ENCODE measurements around the gene RABAC1.
"Not testable (repeated sequence)": the region's sequence is repeated elsewhere in the genome, so short reads cannot be mapped to it uniquely, and the experiment has no call there.

Gene RABAC1

GRCh38 chr19:41917676-41918075 lies 41.4 kb downstream of the RABAC1 start:
- no peak for DNase-seq (ENCODE audit: low read depth in 2 of 3, low spot score in 2 of 3)

GRCh38 chr19:41915776-41916414 lies 43.2 kb downstream of the RABAC1 start:
- DNase-seq (ENCODE audit: low read depth in 2 of 3, low spot score in 2 of 3), result no peak

GRCh38 chr19:41915021-41915775 lies 43.9 kb downstream of the RABAC1 start:
- no peak for DNase-seq (ENCODE audit: low read depth in 2 of 3, low spot score in 2 of 3)

GRCh38 chr19:41914424-41914834 lies 44.7 kb downstream of the RABAC1 start:
- DNase-seq (ENCODE audit: low read depth in 2 of 3, low spot score in 2 of 3), result not testable (repeated sequence)

- no peak for DNase-seq (ENCODE audit: low read depth in 2 of 3, low spot score in 2 of 3)
Observed at GRCh38 chr19:41913538-41914423, 45.3 kb downstream of the RABAC1 start.

GRCh38 chr19:41912899-41913537 lies 46.1 kb downstream of the RABAC1 start:
- DNase-seq (ENCODE audit: low read depth in 2 of 3, low spot score in 2 of 3), result no peak

GRCh38 chr19:41911889-41912731 lies 47.0 kb downstream of the RABAC1 start:
- DNase-seq (ENCODE audit: low read depth in 2 of 3, low spot score in 2 of 3), result no peak

DNA sequence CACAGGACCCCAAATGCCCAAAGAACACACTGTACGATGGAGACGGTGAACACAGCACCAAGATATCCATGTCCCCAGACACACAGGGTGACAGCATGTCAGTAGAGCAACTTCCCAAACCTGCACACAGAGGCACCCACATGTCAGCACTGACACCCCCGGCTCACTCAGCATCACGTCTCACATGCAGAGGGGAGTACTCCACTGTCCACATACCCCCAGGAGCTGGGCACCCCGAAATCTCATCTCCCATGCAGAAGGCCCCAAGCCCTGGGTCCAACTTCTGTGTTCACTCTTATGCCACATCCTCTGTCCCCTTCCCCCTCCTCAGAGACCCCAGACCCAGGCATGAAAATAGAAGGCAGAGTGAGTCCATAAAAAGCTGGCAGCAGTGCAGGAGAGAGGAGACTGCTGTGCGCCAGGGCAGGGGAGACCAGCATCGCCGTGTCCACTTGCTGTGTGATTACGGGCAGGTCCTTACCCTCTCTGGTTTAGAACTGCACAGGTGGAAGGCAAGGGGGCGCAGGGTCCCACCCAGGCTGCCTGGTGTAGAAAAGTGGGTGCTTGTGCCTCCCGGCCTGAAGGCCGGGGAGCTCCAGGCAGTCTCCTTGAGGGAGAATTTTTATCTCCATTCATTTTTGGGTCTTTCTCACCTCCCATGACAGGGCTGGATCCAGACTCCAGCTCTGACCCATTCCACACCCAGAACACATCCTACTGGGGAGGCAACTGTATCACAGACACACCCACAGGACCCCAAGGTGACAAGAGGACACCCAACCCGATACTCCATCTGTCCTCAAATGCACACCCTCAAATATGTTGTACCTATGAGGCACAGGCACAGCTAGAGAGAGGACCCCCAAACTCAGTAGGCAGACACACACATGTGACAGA lies 47.9 kb downstream of the RABAC1 start:
- no peak for DNase-seq (ENCODE audit: low read depth in 2 of 3, low spot score in 2 of 3)

DNA sequence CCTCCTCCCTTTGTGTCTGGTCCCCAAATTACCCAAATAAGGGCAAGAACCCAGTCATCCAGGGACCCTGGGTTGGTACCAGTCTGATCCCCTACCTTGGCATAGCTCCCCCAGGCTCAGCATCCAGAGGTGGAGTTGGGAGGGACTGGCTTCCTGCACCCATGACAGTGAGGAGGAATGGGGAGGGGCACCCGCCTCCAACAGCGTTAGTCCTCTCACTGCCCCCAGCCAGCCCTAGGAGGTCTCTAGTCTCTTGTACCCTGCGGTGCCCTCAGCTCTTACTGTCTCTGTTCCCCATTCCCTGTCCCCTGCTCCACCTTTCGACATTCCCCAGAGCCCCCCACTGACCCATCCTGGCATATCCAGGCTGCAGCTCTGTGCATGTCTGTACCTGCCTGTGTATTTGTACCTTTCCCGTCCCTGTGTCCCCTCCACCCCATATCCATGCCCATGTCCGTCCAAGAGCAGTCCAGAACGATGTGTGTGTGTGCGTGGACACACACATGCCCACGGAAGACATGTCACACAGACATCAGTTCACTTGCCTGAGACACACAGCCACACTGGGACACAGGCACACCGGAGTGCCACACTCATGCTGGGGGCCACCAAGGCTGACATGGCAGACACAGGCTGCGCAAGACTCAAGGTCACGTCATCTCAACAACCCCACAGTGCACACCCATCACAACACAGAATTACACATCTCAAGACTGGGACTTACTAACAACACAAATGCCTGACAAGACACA lies 48.7 kb downstream of the RABAC1 start:
- no peak for DNase-seq (ENCODE audit: low read depth in 2 of 3, low spot score in 2 of 3)

DNA sequence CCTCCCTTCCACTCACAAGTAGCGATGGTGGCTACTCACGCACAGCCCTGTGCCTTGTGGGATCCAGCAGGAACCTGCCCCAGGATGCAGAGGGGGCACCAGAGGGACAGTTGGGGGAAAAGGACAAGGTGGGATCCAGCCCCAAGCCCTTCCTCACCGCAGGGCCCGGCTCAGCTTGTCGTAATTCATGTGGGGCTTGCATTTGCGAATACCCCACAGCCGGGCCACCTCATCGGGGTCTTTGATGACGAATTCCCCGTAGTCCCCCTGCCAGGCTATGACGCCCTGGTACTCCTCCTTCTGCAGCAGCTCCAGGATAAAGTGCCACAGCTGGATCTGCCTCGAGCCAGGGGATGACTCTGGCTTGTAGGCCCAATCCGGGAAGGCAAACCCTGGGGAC lies 49.4 kb downstream of the RABAC1 start:
- no peak for DNase-seq (ENCODE audit: low read depth in 2 of 3, low spot score in 2 of 3)

GRCh38 chr19:41908724-41909464 lies 50.2 kb downstream of the RABAC1 start:
- DNase-seq (ENCODE audit: low read depth in 2 of 3, low spot score in 2 of 3), result no peak

- DNase-seq (ENCODE audit: low read depth in 2 of 3, low spot score in 2 of 3), result no peak
Observed at GRCh38 chr19:41907994-41908615, 51.0 kb downstream of the RABAC1 start.

GRCh38 chr19:41906916-41907680 lies 52.0 kb downstream of the RABAC1 start:
- no peak for DNase-seq (ENCODE audit: low read depth in 2 of 3, low spot score in 2 of 3)
